GM20000 (cell line): ENCODE results near the gene PPP4R3C.
"Not testable (repeated sequence)": the region's sequence is repeated elsewhere in the genome, so short reads cannot be mapped to it uniquely, and the experiment has no call there.

Experiments used
- DNase-seq: peaks from one replicate; pipeline ENCODE4 v3.0.0; 2012; ENCODE audit warnings: low spot score
- CTCF ChIP-seq: IDR thresholded peaks from 2 replicates; pipeline ENCODE4 v1.5.1; 2012; ENCODE audit warnings: mild to moderate bottlenecking, control low read depth; ENCODE audit errors: extremely low read depth, missing control alignments

PPP4R3C gene

GRCh38 chrX:27463187-27463586 is at the start of gene PPP4R3C:
Gene PPP4R3C, minus strand, starts transcription at chrX:27463341. Its CDS starts 45 bp downstream, at chrX:27463296.
- no peak for TF ChIP-seq CTCF
- no peak for DNase-seq

- TF ChIP-seq CTCF, result no peak
- DNase-seq, result no peak
These were observed 28.3 kb upstream of the PPP4R3C start for GRCh38 chrX:27491397-27491796.

GRCh38 chrX:27466051-27466450 is 2.9 kb upstream of the PPP4R3C start:
- DNase-seq, result no peak
- TF ChIP-seq CTCF, result no peak

- no peak for TF ChIP-seq CTCF
These were observed 1.9 kb upstream of the PPP4R3C start for GRCh38 chrX:27465036-27465435.

GRCh38 chrX:27459129-27459528 is 4.0 kb downstream of the PPP4R3C start:
- not testable (repeated sequence) for DNase-seq

More at GRCh38 chrX:27465036-27465435, 1.9 kb upstream of the PPP4R3C start:
- no peak for DNase-seq

GRCh38 chrX:27458544-27458943 is 4.6 kb downstream of the PPP4R3C start:
- DNase-seq, result not testable (repeated sequence)

- no peak for TF ChIP-seq CTCF
- DNase-seq, result no peak
These were observed 11.8 kb downstream of the PPP4R3C start for GRCh38 chrX:27451324-27451723.

GRCh38 chrX:27446423-27446822 is 16.7 kb downstream of the PPP4R3C start:
- TF ChIP-seq CTCF, result no peak
- no peak for DNase-seq

GRCh38 chrX:27445438-27445837 is 17.7 kb downstream of the PPP4R3C start:
- DNase-seq, result no peak
- no peak for TF ChIP-seq CTCF
